GM21717 (cell line): ENCODE measurements around the gene OTOG.

ENCODE experiments used
- ATAC-seq: cut with Tn5 transposase; IDR thresholded peaks from one replicate; pipeline ENCODE4 v1.9.1; 2021; ENCODE audit warnings: mild to moderate bottlenecking, moderate library complexity; ENCODE audit not compliant: unreplicated experiment

OTOG gene

DNA sequence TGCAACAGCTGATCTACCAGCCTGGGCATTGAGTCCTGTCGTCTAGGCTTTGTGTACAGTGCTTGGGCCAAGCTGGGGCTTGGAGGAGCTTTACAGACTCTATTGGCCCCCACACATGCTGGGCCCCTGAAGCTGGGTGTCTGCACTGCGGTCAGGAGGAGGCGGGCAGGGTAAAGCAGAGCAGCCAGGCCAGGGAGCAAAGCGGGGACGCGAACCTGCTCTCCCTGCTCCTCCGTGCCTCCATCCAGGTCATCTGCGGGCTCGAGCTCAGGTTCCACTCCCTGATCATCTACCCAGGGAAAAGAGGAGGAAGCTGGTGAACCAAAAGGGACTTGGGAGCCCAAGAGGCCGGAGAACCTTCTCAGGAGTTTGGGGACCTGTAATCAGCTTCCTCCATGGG, 29.9 kb upstream of the OTOG start:
- ATAC-seq: no peak

DNA sequence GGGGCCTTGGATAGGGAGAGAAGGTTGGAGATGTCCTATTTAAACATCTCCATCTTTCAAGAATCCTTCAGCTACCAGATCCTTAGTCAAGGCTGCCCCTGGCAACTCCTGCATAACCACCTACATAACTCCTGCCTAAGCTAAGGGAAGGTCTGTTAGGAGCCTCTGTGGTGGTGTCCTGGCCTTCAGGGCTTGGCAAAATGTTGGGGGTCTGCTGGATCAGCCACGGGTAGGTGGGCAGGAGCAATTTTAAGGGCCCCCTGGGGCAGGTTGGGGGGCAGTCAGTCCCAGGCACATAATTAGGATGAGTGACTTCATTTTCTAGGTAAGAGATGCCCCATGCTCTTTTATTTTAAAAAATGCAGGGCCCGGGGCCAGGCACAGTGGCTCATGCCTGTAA, 28.7 kb upstream of the OTOG start:
- ATAC-seq: no peak

DNA sequence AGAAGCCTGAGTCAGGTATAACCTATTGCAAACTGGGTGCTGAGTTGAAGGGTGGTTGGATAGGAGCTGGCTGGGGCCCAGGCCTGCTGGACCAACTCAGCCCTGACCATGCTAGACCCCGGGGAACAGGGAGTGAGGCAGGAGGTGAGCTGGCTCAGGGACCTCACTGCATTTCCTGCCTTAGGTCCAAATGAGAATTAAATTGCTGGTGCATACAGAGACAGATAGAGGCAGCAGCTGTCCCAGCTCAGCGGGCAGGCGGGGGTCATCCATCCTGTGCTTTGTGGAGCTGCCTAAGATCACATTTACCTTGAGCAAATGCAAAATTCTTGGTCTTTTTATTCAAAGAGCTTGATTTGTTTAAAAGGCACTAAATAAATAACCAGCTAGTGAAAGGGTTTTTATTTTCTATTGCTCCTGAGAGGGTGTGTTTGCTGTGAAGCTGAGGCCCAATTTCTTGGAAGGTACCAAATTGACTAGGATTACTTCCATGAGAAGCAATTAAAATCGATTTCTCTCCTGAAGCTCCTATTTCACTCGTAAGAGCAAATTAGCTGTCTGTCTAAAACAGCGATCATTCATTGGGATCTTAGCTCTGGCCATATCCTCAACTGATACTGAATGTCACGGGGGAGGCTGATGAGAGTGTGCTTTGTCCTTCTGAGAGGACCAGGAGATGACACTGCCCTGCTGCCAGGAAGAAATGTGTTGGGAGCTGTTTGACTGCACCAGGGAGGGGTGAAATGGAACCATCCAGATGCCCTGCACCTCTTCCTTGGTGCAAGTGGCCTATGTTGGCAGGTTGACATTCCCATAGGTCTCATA, 27.8 kb upstream of the OTOG start:
- no peak for ATAC-seq

DNA sequence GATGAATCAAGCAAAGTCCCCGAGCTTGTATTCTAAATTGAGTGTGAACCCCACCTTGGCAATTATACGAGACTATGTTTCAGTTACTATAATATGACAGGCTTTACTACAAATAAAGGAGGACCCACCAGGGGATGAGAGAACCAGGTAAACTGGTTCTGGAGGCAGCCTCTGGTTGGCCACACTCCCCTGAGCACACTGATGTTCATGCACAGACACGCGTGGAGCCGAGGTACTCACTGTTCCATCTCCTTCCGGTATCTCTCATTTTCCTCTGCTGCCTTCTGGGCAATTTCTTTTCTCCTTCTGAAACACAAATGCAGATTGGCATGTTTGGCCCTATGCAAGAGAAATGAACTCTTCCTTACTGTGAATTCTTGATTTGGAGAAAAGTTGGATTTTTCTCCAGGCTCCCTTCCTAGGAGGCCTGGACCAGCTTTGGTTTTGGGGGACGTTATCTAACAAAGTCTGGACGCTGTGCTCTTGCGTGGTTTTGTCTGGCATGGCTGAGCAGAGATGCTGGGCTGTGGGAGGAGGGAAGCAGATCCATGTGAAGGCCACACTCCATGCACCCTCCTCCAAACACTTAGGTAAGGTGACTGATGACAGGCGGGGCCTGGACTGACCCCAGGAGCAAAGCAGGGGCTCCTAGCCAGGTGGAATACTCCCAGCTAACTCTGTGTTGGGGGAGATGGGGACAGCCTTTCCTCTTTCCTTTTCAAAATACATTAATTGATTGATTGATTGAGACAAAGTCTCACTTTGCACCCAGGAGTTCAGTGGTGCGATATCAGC, 25.8 kb upstream of the OTOG start:
- ATAC-seq: no peak

DNA sequence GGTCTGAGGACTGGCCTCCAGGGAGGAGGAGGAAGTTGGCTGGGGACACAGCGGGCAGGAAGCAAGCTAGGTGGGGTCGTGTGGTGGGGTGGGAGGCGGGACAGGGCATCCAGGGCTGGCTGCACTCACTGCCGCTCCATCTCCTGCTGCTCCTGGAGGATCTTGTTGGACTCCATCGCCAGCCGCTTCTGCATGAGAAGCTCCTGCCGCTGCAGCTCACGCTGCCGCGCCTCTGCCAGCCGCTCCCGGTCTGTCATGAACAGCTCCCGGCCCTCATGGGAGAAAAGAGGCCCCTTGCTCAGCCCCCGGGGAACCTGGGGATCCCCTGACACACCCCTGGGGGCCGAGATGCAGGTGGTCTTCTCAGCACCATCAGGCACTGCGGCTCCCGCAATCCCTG, 24.4 kb upstream of the OTOG start:
- ATAC-seq: no peak

GRCh38 chr11:17524221-17524620, 22.8 kb upstream of the OTOG start:
- ATAC-seq: no peak

DNA sequence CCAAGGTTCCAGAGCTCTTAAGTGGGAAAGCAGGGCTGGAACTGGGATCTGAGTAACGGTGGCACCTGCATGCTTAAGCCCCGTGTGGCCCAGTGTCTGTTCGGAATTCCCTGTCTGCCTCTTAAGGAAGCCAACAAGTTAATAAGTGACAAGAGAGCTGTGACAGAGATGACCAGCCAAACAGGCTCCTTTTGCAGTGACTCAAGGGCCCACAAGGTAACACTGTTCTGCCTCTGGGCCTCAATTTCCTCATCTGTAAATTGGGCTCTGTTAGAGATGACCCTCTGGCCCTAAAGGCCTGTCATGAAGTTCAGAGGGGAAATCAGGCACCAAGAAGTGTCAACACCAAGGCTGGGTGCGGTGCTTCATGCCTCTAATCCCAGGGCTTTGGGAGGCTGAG, 21.5 kb upstream of the OTOG start:
- no peak for ATAC-seq

DNA sequence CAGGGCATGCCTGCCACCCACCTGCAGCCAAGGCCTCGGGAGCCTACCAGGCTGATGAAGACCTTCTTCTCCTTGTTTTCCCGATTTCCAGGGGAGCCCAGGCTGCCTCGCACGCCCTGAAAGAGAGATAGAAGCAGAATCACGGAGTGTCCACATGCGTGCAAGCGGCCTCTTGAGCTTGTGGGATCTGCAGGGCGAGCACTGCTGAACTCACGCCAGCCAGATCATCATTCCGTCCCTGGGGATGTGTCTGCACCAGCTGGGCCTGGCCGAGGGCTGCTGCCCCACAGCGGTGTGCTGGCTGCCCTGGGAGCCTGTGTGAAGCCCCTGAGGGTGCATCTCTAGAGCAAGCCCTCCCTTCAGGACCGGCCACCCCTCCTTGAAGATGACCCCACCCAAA, 20.7 kb upstream of the OTOG start:
- no peak for ATAC-seq

DNA sequence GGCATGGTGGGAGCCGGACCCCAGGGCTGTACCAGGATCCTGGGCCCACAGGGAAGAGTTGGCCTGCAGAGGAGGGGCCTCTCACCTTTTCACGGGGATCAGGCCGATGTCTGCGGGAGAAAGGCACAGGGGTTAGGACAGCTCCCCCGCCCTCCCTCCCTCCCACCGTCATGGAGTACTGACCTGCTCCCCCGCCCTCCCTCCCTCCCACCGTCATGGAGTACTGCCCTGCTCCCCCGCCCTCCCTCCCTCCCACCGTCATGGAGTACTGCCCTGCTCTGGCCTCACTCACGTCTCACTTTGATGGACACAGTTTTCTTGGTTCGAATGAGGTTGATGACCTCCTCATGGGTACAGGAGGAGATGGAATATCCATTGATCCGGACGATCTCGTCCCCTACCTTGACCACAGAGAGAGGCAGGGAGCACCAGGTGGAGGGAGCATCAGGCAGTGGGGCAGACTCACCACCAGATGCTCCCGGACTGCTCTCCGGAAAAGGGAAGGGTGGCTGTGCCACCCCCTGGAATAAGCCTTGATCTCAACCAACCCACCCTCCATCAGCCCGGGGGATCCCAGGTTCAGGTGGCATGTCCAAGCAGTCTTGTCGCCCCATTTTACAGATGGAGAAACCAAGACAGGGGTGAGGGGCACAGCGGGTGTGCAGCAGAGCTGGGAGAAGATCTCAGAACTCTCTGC, 20.0 kb upstream of the OTOG start:
- ATAC-seq: no peak

- no peak for ATAC-seq
Measured at GRCh38 chr11:17527628-17527995, 19.4 kb upstream of the OTOG start.

GRCh38 chr11:17528181-17528691, 18.8 kb upstream of the OTOG start:
- ATAC-seq: peak; percentile 77

GRCh38 chr11:17528906-17529843, 17.9 kb upstream of the OTOG start:
- no peak for ATAC-seq

DNA sequence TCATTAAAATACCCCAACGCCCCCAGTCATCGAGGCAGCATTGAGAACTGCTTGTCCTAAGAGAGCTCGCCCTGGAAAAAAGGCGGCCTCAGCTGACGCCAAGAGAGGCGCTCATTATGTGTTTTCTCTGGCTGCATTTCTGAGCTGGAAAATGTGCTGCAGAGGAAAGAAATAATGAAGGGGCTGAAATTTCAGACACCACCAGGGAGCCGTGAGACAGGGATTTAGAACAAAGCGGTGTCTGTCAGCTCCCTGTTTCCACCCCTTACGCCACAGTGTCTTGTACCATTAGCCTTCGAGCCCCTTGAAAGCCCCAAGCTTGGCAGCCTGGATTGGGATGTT, 17.2 kb upstream of the OTOG start:
- no peak for ATAC-seq

DNA sequence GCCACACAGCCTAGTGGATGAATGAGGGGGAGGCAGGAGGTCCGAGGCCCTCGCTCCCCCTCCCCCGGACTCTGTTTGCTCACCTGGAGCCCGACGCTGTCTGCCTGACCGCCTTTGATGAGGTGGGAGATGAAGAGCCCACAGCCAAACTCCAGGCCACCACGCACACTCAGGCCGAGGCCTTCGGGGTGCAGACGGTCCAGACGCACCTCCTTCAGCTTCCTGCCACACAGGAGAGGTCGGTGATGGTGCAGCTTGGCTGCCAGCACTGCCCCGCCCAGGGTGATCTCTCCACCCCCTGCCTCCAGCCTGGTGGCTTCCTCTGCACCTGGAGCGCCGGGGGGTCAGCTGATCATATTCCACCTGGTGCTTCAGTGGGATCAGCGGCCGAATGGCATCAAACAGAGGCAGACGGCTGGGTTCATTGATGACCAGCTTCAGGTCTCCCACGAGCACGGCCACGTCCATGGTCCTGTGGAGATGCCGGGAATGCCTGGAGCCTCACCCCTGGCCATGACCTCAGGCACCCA, 15.9 kb upstream of the OTOG start:
- no peak for ATAC-seq

DNA sequence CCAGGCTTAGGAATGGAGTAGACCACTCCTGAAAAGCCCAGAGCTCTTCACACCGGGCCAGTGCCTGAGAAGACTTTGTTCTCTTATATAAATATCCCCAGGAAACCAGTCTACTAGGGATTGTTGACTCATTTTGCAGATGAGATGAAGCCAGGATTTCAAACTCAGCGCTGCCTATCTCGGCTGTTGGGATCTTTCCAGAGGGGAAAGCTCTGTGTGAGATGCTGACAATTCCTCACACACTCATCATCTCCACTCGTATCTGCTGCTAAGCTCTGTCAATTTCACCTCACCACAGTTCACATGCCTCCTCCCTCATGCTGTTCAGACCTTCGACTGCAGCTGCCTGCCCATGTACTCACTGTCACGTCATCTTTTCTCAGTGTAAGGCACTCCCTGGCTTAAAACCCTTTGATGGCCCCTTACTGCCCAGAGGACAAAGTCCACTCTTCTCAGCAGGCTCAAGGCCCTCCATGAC, 15.4 kb upstream of the OTOG start:
- ATAC-seq: no peak

- no peak for ATAC-seq
Measured at GRCh38 chr11:17532784-17533183, 14.3 kb upstream of the OTOG start.

DNA sequence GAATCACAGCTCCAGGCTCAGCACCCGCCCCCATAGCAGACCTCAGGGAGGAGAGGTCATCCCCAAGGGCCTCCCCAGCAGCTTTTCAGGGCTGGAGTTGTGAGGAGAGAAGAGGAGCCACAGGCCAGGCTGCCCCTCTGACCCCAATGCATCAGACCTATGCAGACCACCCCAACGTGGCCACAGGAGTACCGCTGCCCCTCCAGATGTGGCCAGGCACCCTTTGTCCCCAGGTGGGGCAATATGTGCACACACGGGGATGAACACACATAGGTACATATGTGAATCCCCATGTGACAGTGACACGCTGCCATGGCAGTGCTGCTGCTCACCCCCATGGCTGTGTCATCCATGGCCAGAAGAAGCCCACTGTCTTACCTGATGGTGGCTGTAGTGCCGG, 13.7 kb upstream of the OTOG start:
- ATAC-seq: no peak

GRCh38 chr11:17533778-17534415, 13.2 kb upstream of the OTOG start:
- ATAC-seq: no peak

DNA sequence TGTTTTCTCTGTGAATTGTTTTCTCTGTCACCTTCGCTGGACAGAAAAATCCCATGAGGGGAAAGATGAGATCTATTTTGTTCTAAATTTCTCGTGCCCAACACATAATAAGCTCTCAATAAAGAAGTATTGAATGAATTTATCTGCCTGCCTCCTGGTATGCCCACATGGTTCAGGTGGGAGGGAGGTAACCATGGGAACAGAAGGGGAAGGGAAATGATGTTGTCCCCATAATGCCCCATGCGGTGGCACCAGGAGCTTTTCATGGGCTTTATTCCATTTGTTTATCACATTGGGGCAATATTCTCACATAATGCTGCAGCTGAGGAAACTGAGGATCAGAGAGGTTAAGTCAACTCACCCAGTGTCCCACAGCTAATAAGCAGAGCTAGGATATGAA, 11.6 kb upstream of the OTOG start:
- no peak for ATAC-seq

DNA sequence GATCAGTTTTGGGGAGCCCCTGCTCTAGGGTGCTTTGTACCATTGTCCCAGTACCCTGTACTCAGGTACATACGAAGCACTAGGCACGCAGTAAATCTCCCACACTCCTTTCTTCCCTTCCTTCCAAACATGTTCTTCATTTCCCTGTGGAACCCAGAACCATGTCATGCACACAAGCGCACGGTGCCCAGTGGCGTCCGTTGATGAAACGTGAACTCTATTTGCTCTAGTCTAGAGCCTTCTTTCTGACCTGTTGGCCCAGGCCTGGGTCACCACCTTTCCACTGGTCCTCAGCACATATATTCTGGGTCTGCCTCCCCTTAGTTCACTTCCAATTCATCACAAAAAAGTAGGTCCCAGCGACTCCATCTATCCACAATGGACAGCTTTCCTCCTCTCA, 9.8 kb upstream of the OTOG start:
- no peak for ATAC-seq
